GM23248 (cell line): ENCODE measurements around the gene TOX4.

Source experiments
- EZH2 ChIP-seq: fragments of 200-600 bp; sonication (generic); IDR thresholded peaks from 2 replicates; pipeline ENCODE4 v1.6.1; 2018; ENCODE audit warnings: antibody characterized with exemption, mild to moderate bottlenecking; ENCODE audit not compliant: insufficient read depth, poor library complexity, severe bottlenecking
- EZH2phosphoT487 ChIP-seq: fragments of 200-600 bp; sonication (generic); IDR thresholded peaks from 2 replicates; pipeline ENCODE4 v1.6.1; 2018; ENCODE audit warnings: antibody characterized with exemption, moderate library complexity, mild to moderate bottlenecking, low read depth; ENCODE audit not compliant: insufficient read depth

GRCh38 chr14:21539189-21539940 lies 62.4 kb downstream of the TOX4 start:
- TF ChIP-seq EZH2phosphoT487 (no peak), EZH2 (no peak)
